Measurements from ENCODE around the gene SDE2.
"Not testable (repeated sequence)": the region's sequence is repeated elsewhere in the genome, so short reads cannot be mapped to it uniquely, and the experiment has no call there.

The SDE2 gene

GRCh38 chr1:226004396-226004795, 5.3 kb upstream of the SDE2 start:
- DNase-seq, result no peak

GRCh38 chr1:226003502-226004170, 4.5 kb upstream of the SDE2 start:
- DNase-seq, result no peak

GRCh38 chr1:226002667-226003501, 3.7 kb upstream of the SDE2 start:
- DNase-seq, result peak; percentile 53

- peak; percentile 89 for DNase-seq
Observed at GRCh38 chr1:226001963-226002666, 3.0 kb upstream of the SDE2 start.

GRCh38 chr1:226001088-226001487, 1.9 kb upstream of the SDE2 start:
- DNase-seq, result no peak

- not testable (repeated sequence) for DNase-seq
Observed at GRCh38 chr1:226000493-226001081, 1.4 kb upstream of the SDE2 start.

- DNase-seq, result no peak
Observed at GRCh38 chr1:225999912-226000337, 782 bp upstream of the SDE2 start.

DNA sequence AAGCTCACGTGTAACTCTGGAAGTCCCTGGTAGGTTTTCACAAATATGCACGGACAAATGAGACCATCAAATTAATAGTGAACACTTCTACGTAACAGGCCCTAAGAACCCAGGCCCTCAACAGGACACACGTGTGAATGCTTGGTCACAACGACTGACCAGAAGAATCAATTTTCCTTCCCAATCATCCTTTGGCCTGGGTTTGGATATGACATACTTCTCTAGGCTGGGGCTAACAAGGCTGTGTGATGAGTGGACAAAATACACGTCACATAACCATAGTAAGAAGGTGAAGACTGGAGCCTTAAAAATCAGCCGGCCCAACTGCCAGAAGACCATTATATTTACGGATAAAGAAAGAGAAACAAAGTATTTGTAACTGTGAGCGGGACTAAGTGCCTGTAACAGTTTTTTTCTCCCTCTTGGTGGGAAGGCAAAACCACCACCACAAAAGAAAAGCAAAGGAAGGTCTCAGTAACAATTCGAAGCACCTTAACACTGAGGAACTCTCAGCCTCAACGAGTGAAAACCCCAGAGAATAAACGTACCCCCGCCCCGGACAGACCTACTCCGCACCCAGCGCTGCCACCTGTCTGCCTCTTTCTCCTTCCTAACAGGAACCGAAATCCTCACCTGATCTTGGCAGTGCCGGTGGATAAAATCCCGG, 450 bp downstream of the SDE2 start:
- no peak for DNase-seq

- DNase-seq, result no peak
Observed at GRCh38 chr1:225996946-225997545, 2.1 kb downstream of the SDE2 start.

GRCh38 chr1:225995919-225996864, 3.0 kb downstream of the SDE2 start:
- DNase-seq, result no peak

GRCh38 chr1:225990705-225991464, 8.3 kb downstream of the SDE2 start:
- DNase-seq, result no peak

- peak; percentile 14 for DNase-seq
Observed at GRCh38 chr1:225987491-225988316, 11.4 kb downstream of the SDE2 start.

DNA sequence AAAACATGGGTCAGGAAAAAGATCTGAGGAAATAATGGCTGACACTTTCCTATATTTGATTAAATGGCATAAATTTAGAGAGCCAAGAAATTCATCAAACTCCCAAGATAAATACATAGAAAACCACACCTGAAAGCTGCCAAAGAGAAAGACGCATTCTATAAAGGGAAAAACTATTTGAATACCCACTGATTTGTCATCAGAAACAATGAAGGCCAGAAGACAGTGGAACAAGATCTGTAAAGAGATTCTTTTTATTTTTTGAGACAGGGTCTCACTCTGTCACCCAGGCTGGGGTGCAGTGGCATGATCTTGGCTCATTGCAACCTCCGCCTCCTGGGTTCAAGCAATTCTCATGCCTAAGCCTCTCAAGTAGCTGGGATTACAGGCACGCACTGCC, 17.4 kb downstream of the SDE2 start:
- no peak for DNase-seq

DNA sequence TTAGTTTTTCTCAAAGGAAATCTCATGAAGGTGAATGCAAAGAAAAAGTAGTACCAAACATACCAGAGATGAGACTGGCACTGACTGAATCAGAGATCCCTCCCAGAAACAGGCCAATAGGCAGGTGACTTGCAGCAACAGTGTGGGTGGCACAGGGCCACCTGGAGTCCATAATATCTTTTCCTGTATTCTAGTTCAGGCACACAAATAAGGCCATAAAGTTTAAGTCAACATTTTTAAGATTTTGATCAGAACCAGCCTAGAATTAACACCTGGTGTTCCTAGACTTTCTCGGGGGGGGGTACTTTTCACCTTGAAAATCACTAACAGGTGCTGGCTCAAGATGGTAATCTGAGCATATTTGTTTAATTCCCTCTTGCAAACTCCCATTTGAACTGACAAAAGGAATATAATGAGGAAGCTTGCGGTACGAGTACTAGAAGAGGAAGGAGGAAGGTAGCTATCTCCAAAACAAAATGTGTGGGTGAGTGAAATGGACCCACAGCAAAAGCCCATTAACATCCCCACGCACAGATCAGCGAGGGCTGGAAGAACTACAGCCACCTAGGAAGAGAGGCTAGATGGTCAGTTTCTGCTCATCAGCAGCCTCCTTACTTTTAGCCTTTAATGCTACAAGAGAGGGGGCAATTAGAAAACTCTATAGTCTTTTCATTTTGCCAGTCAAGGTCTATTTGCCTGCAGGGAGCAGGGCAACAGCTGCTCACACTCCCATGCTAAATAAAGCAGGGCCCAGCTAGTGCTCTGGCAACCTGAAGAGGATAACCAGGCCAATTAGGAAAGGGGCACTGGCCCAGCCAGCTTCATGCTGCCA, 18.9 kb downstream of the SDE2 start:
- no peak for DNase-seq

GRCh38 chr1:225979421-225979820, 19.7 kb downstream of the SDE2 start:
- no peak for DNase-seq

DNA sequence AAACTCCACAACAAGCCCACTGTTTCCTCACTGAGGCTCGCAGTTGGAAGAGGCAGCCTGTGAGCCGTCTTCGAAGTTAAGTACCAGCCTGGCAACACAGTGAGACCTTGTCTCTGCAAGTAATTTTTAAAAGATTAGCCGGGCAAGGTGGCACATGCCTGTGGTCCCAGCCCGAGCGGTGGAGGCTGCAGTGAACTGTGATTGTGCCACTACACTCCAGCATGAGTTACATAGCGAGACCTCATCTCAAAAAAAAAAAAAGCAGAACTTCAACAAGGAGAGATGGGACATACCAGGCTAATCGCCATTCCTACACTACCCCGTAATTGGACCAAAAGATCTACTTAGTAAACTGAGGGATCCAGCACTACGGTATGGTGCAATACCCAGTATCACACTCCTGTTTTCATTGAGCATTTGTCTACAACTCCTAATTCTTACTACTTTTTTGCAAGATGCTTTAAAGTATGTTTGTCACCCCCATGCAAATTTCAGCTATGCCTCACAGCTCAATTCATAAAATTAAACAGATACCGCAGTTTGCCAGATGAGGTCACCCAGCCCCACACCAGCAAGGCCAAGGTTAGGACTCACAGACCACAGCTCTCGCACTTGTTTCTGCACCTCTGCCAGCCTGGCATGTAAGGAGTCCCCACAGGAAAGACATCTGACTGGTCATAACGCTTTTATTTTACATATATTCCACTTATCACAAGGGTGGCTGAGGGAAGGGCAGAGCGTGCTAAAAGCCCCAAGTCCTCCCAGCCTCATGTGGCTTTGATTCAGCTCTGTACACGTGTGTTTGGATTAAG, 21.0 kb downstream of the SDE2 start:
- DNase-seq, result no peak

- DNase-seq, result not testable (repeated sequence)
Observed at GRCh38 chr1:225975146-225975545, 24.0 kb downstream of the SDE2 start.

DNA sequence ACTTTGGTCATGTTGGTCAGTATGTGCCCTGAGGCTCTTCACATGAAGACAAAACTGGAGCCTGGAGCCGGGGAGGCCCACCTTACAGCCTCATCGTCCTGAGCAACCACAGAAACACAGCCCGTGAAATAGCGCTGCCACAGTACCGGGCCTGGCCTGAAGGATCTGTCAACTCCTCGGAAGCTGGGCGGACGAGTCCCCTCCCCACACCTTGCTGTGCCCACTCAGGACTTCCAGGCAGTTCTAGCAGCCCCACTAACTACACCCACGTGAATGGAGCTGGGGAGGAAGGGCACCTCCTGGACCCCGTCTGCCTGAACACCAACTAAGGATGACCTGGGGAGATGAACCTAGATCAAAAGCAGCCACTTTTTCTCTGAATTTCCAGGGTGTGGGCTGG, 24.7 kb downstream of the SDE2 start:
- no peak for DNase-seq
